GM18505 (cell line): ENCODE data around the gene THAP9.

Experiments used
- ATAC-seq: cut with Tn5 transposase; IDR thresholded peaks from one replicate; pipeline ENCODE4 v1.9.1; 2021; ENCODE audit not compliant: unreplicated experiment
- POLR2A ChIP-seq: IDR thresholded peaks from 4 replicates; pipeline ENCODE4 v1.6.1; 2011; ENCODE audit warnings: borderline replicate concordance; ENCODE audit not compliant: insufficient read depth, insufficient read length; ENCODE audit errors: extremely low read depth

Gene THAP9

GRCh38 chr4:82886147-82886942, 14.2 kb upstream of the THAP9 start:
- no peak for ATAC-seq
- TF ChIP-seq POLR2A: no peak

DNA sequence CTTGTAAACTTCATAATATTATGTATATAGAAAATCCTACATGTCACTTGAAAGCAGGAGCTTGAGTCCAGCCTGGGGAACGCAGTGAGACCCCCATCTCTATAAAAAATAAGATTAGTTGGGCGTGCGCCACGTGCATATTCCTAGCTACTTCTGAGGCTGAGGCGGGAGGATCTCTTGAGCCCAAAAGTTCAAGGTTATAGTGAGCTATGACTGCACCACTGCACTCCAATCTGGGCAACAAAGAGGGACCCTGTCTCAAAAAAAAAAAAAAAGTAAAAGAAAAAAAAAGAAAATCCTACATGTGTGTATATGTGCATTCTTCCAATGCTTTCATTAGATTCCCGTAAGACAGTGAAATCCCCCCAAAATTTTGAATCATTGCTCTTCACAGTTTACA, 11.2 kb upstream of the THAP9 start:
- ATAC-seq: no peak
- no peak for TF ChIP-seq POLR2A

GRCh38 chr4:82890528-82890900, 10.0 kb upstream of the THAP9 start:
- no peak for ATAC-seq
- no peak for TF ChIP-seq POLR2A

- peak; percentile 96 for TF ChIP-seq POLR2A
- ATAC-seq: peak; percentile 89
Measured at GRCh38 chr4:82890901-82891706, 9.4 kb upstream of the THAP9 start, which contains the start of gene SEC31A. Gene SEC31A, minus strand, starts transcription at chr4:82891153. Its CDS starts 9,217 bp downstream, at chr4:82881936.

GRCh38 chr4:82891707-82892466, 8.6 kb upstream of the THAP9 start:
- no peak for TF ChIP-seq POLR2A
- ATAC-seq: peak; percentile 3

DNA sequence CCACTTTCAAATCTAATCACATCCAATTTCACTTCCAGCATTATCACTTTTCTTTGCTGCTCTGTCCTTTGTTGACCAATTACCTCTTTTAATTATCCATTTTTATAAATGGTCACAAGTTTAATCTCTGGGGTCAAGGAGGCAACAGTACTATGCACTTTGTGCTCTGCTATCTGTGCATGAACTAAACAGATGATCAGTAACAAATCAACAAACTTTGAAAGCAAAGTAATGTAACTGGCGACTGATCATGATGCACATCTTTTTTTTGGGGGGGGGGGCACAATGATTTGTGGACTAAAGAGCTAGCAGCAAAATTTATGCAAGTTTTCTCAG, 8.1 kb upstream of the THAP9 start:
- no peak for ATAC-seq
- no peak for TF ChIP-seq POLR2A

GRCh38 chr4:82893942-82894341, 6.6 kb upstream of the THAP9 start:
- TF ChIP-seq POLR2A: no peak

GRCh38 chr4:82896755-82897154, 3.8 kb upstream of the THAP9 start:
- no peak for TF ChIP-seq POLR2A
- ATAC-seq: no peak

More at GRCh38 chr4:82893942-82894341, 6.6 kb upstream of the THAP9 start:
- no peak for ATAC-seq

DNA sequence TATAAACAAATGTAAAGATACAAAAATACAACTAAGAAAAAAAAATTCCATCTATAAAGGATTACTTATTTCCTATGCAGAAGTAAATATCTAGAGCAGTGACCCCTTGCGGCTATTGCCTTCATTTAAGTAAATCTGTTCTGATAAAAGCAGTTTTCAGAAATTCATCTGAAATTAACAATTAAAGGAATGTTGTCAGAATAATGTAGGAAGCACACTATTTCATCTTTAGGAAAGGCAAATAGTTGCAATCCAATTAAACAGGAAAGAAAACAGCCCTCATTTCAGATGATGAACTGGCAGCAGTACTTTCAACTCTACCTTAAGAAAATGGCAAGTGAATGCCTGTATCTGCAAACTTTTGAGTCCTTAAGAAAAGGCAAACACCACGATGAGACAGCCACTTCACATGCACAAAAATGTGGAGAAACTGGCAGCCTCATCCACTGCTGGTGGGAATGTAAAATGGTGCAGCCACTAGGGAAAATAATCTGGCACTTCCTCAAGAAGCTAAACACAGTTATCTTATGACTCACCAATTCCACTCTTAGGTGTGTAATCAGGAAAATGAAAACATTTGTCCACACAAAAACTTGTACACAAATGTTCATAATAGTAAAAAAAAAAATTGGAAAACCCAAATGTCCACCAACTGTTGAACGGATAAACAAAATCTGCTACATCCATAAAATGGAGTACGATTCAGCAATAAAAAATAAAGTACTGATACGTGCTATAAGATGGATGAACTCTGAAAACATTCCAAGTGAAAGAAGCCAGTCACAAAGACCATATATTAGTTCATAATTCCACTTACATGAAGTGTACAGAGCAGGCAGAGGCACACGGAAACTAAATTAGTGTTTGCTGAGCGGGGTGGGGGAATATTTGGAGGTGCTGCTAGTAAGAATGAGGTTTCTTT, 2.0 kb upstream of the THAP9 start:
- ATAC-seq: no peak
- TF ChIP-seq POLR2A: no peak

- ATAC-seq: no peak
- no peak for TF ChIP-seq POLR2A
Measured at GRCh38 chr4:82899374-82900065, 1.0 kb upstream of the THAP9 start.

DNA sequence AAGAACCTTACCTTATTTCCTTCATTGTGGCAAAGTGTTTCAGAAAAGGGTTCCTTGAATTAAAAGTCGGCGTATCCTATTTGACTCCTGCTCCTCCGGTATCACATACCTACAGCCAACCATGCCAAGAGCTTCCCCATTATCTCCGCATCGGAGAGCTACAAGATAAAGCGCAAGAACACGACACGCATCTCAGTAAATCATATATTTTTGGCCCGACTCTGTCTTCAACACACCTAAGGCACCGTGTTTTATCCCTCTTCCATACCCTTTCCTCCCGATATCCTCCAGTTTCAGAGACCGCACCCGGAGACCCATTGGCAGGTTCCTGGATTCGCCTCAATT, 497 bp upstream of the THAP9 start:
- peak; percentile 11 for ATAC-seq
- no peak for TF ChIP-seq POLR2A

GRCh38 chr4:82901183-82901718, 716 bp downstream of the THAP9 start:
- TF ChIP-seq POLR2A: no peak
- ATAC-seq: no peak
